Mesenchymal stem cell (in vitro differentiated cells and primary cell): ENCODE results near the gene MAN2A1.

ENCODE experiments used
- DNase-seq: peaks from one replicate; pipeline ENCODE4 v3.0.0-alpha.2; 2013
- H2AFZ ChIP-seq: one replicate; pipeline ENCODE4 v1.6.1; 2013; ENCODE audit warnings: low read depth, mild to moderate bottlenecking, control low read depth, inconsistent platforms, low read length, moderate library complexity
- H2AK5ac ChIP-seq: 2 replicates; pipeline ENCODE4 v1.6.1; 2013; ENCODE audit warnings: low read length, moderate library complexity, mild to moderate bottlenecking, inconsistent platforms; ENCODE audit not compliant: severe bottlenecking
- H2BK120ac ChIP-seq: one replicate; pipeline ENCODE4 v1.6.1; 2013; ENCODE audit warnings: low read depth, mild to moderate bottlenecking, inconsistent platforms, low read length, moderate library complexity
- H2BK12ac ChIP-seq, 2 experiments: one replicate each; pipeline ENCODE4 v1.6.1; 2013; ENCODE audit warnings: inconsistent platforms in 2 of 2, low read length in 2 of 2, mild to moderate bottlenecking in 2 of 2, moderate library complexity in 2 of 2, control low read depth in 1 of 2
- H2BK15ac ChIP-seq: one replicate; pipeline ENCODE4 v1.6.1; 2013; ENCODE audit warnings: mild to moderate bottlenecking, low read depth, inconsistent platforms; ENCODE audit not compliant: poor library complexity, severe bottlenecking
- H2BK5ac ChIP-seq: 2 replicates; pipeline ENCODE4 v1.6.1; 2013; ENCODE audit warnings: low read depth, mild to moderate bottlenecking, low read length, control low read depth, inconsistent platforms; ENCODE audit not compliant: poor library complexity, severe bottlenecking
- H3K14ac ChIP-seq, 2 experiments: one replicate each; pipeline ENCODE4 v1.6.1; 2013; ENCODE audit warnings: inconsistent platforms in 2 of 2, low read length in 2 of 2, control low read depth in 1 of 2, mild to moderate bottlenecking in 1 of 2, moderate library complexity in 1 of 2
- H3K18ac ChIP-seq, 2 experiments: one replicate each; pipeline ENCODE4 v1.6.1; 2013; ENCODE audit warnings: inconsistent platforms in 2 of 2, low read length in 2 of 2, control low read depth in 1 of 2, low read depth in 1 of 2, mild to moderate bottlenecking in 1 of 2
- H3K23ac ChIP-seq, 2 experiments: one replicate each; pipeline ENCODE4 v1.6.1; 2013; ENCODE audit warnings: inconsistent platforms in 2 of 2, low read length in 2 of 2, mild to moderate bottlenecking in 2 of 2, moderate library complexity in 2 of 2, control low read depth in 1 of 2
- H3K27ac ChIP-seq: 2 replicates; pipeline ENCODE4 v1.5.1; 2013; ENCODE audit warnings: mild to moderate bottlenecking, moderate library complexity, low read length, control low read depth, inconsistent platforms; ENCODE audit not compliant: poor library complexity, severe bottlenecking
- H3K27me3 ChIP-seq, 2 experiments: 2 replicates each; pipeline versions ENCODE4 v1.6.1 to v1.7.0; 2013; ENCODE audit warnings: low read length in 2 of 2, mild to moderate bottlenecking in 2 of 2, moderate library complexity in 2 of 2, control low read depth in 1 of 2, inconsistent platforms in 1 of 2; ENCODE audit not compliant: control insufficient read depth in 1 of 2, insufficient read depth in 1 of 2
- H3K36me3 ChIP-seq, 2 experiments: 2 replicates each; pipeline versions ENCODE4 v1.6.1 to v1.7.0; 2013; ENCODE audit warnings: low read length in 2 of 2, control low read depth in 1 of 2, inconsistent platforms in 1 of 2, low read depth in 1 of 2, mild to moderate bottlenecking in 1 of 2; ENCODE audit not compliant: insufficient read depth in 2 of 2, control insufficient read depth in 1 of 2
- H3K4ac ChIP-seq, 2 experiments: one replicate each; pipeline ENCODE4 v1.6.1; 2013; ENCODE audit warnings: inconsistent platforms in 2 of 2, low read length in 2 of 2, mild to moderate bottlenecking in 2 of 2, moderate library complexity in 2 of 2, control low read depth in 1 of 2, low read depth in 1 of 2
- H3K4me1 ChIP-seq: 2 replicates; pipeline ENCODE4 v1.6.1; 2013; ENCODE audit warnings: low read depth, low read length, control low read depth; ENCODE audit not compliant: control insufficient read depth, insufficient read depth
- H3K4me2 ChIP-seq: 2 replicates; pipeline ENCODE4 v1.6.1; 2013; ENCODE audit warnings: low read length, mild to moderate bottlenecking, inconsistent platforms; ENCODE audit not compliant: poor library complexity, severe bottlenecking
- H3K4me3 ChIP-seq, 2 experiments: 2 replicates each; pipeline versions ENCODE4 v1.5.1 to v1.7.0; 2013; ENCODE audit warnings: low read length in 2 of 2, mild to moderate bottlenecking in 2 of 2, control low read depth in 1 of 2, low read depth in 1 of 2; ENCODE audit not compliant: insufficient read depth in 1 of 2
- H3K79me1 ChIP-seq: replicated peaks from 2 replicates; pipeline ENCODE4 v1.6.1; 2013; ENCODE audit warnings: mild to moderate bottlenecking, control low read depth, low read length, inconsistent platforms; ENCODE audit not compliant: poor library complexity, severe bottlenecking
- H3K9ac ChIP-seq: 2 replicates; pipeline ENCODE4 v1.7.0; 2013; ENCODE audit warnings: mild to moderate bottlenecking, low read length, moderate library complexity
- H3K9me3 ChIP-seq: 2 replicates; pipeline ENCODE4 v1.7.0; 2013; ENCODE audit warnings: mild to moderate bottlenecking, low read length; ENCODE audit not compliant: control insufficient read depth
- H4K8ac ChIP-seq: one replicate; pipeline ENCODE4 v1.6.1; 2013; ENCODE audit warnings: inconsistent platforms, mild to moderate bottlenecking, low read length, moderate library complexity
- H4K91ac ChIP-seq: one replicate; pipeline ENCODE4 v1.6.1; 2013; ENCODE audit warnings: mild to moderate bottlenecking, low read length, inconsistent platforms
- WGBS: methylation state at CpG from one replicate; pipeline ENCODE4 v1.1.7; 2013; ENCODE audit warnings: mixed read lengths; 5-methylcytosine and 5-hydroxymethylcytosine counted together

Gene MAN2A1

DNA sequence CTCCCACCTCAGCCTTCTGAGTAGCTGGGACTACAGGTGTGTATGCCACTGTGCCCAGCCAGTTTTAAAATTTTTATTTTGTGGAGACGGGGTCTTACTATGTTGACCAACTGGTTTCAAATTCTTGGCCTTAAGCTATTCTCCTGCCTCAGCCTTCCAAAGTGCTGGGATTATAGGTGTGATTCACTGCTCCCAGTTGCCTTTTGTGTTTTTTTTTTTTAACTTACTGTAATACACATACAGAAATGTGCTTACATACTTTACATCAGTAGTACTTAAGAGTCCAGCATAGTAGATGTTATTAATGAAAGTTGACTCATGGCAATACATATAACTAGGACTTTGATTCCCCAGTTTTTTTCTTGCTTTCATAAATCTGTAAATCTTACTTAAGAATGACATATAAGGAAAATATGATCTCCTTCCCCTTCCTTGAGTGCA, 4.7 kb downstream of the MAN2A1 start:
- Histone ChIP-seq H4K91ac (no peak overlapping the region), H2BK15ac (no peak overlapping the region), H4K8ac (no peak overlapping the region), H2BK5ac (no peak overlapping the region), H3K4me2 (peak overlapping the region; percentile 22), H3K23ac (no peak overlapping the region), H3K79me1 (peaks cover 3% of the 10 kb centered on the region), H3K14ac (no peak overlapping the region), H3K9me3 (no peaks in the 10 kb centered on the region), H3K27me3 (no peaks in the 10 kb centered on the region), H3K4me3 (no peak overlapping the region), H3K9ac (no peak overlapping the region), H3K4ac (no peak overlapping the region), H3K4me1 (peaks cover 9% of the 10 kb centered on the region), H2BK120ac (no peak overlapping the region), H3K36me3 (peaks cover 0 to 2% of the 10 kb centered on the region in 2 experiments), H3K18ac (no peak overlapping the region), H2AFZ (no peak overlapping the region), H2BK12ac (no peak overlapping the region), H2AK5ac (no peak overlapping the region), H3K27ac (peak overlapping the region; percentile 38)
- no CpG with 5 or more reads among the region's 1 CpG for WGBS
- peak; percentile 68 for DNase-seq

DNA sequence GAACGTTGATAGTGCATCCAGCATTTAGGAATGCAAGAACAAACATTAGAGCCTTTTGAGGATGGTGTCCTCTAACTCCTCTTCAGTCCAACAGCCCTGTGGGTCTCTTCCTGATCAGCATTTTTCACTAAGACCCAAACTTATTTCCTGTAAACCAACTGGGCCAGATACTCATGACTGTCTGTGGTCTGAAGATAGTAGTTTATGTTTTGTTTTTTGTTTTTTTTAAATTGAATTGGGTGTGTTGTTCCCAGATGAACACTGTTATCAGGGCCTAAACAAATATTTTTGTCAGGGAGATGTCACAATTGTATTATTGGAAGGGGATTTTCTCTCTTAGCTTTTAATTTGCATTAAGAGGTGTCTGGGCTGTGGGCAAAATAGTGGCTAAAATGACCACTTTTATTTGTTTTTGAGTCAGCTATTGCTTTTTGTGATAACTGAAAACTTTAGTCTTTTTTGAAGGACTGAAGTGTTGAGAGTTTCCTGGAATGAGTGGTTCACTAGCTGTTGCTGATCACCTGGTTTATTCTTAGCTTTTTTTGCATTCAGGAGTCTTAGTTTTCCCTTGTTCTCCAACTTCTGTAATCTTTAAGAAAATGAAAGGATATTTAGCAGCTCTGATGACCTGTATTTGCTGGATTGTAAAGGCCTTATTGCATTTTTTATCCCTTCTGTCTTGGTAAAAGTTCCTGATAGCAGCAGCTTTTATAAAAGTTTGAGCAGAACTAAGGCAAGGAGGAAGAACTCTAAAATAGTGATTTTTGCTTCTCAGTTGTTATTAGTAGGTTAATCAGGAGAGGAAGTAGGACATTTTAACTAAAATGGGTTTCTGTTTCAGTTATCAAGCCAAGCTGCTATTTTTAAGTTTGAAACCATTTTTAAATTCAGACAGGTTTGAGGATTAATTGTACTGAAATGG, 5.5 kb downstream of the MAN2A1 start:
- no peak overlapping the region for H3K14ac ChIP-seq
- H3K4me1 ChIP-seq = peaks cover 9% of the 10 kb centered on the region
- H3K4me2 ChIP-seq = no peak overlapping the region
- no peak overlapping the region for H4K91ac ChIP-seq
- no peak overlapping the region for H3K23ac ChIP-seq
- no peak overlapping the region for H3K4ac ChIP-seq
- no peaks in the 10 kb centered on the region for H3K9me3 ChIP-seq
- peaks cover 3% of the 10 kb centered on the region for H3K79me1 ChIP-seq
- no peak overlapping the region for H2BK15ac ChIP-seq
- no peaks in the 10 kb centered on the region for H3K27me3 ChIP-seq
- DNase-seq = no peak
- H2AK5ac ChIP-seq = peak overlapping the region; percentile 36
- WGBS = no CpG with 5 or more reads among the region's 1 CpG
- no peak overlapping the region for H2BK120ac ChIP-seq
- no peak overlapping the region for H3K4me3 ChIP-seq
- H3K18ac ChIP-seq = no peak overlapping the region
- H3K27ac ChIP-seq = peak overlapping the region; percentile 14
- no peak overlapping the region for H4K8ac ChIP-seq
- H2AFZ ChIP-seq = no peak overlapping the region
- H3K36me3 ChIP-seq = peaks cover 0 to 4% of the 10 kb centered on the region in 2 experiments
- no peak overlapping the region for H3K9ac ChIP-seq
- no peak overlapping the region for H2BK5ac ChIP-seq
- no peak overlapping the region for H2BK12ac ChIP-seq

GRCh38 chr5:109697339-109697738, 7.6 kb downstream of the MAN2A1 start:
- no peak overlapping the region for H3K23ac ChIP-seq
- H3K4me2 ChIP-seq = no peak overlapping the region
- no CpG with 5 or more reads among the region's 1 CpG for WGBS
- H4K8ac ChIP-seq = no peak overlapping the region
- no peak overlapping the region for H3K14ac ChIP-seq
- H2BK120ac ChIP-seq = no peak overlapping the region
- H3K18ac ChIP-seq = no peak overlapping the region
- H3K4me1 ChIP-seq = peaks cover 8% of the 10 kb centered on the region
- no peaks in the 10 kb centered on the region for H3K9me3 ChIP-seq
- H3K27ac ChIP-seq = no peak overlapping the region
- no peak overlapping the region for H3K4ac ChIP-seq
- H3K27me3 ChIP-seq = no peaks in the 10 kb centered on the region
- no peak for DNase-seq
- H3K9ac ChIP-seq = no peak overlapping the region
- no peak overlapping the region for H2BK5ac ChIP-seq
- H2AFZ ChIP-seq = no peak overlapping the region
- no peak overlapping the region for H2AK5ac ChIP-seq
- H2BK15ac ChIP-seq = no peak overlapping the region
- H3K36me3 ChIP-seq = peaks cover 0 to 5% of the 10 kb centered on the region in 2 experiments
- H3K79me1 ChIP-seq = peaks cover 4% of the 10 kb centered on the region
- no peak overlapping the region for H2BK12ac ChIP-seq
- H4K91ac ChIP-seq = no peak overlapping the region
- no peak overlapping the region for H3K4me3 ChIP-seq

DNA sequence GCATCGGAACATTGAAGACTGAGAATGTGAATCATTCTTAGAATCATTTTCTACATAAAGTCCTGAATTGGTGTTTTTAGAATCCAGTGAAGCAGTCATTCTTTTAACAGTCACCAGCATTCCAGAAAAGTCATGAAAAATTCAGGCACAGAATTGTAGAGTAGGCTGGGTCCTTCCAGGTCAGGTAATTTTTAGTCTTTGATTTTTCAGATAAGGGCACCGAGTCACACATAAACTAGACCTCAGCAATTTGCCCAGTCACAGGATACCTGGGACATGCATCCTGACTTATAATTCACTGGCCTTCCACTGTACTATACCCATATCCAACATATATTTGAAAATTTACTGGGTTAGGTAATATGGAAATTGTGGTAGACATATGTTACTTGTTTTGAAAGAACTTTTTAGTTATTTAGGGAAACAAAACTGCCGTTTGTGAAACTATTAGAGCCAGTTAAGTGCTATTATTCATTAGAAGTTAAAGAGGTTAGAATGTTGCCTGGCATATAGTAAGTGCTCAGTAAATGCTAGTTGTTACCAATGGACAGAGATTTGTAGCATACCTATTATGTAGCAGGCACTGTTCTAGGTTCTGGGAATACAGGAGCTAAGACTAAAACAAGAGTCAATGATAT, 10.9 kb downstream of the MAN2A1 start:
- Histone ChIP-seq H2BK15ac (no peak overlapping the region), H3K4me1 (peaks cover 2% of the 10 kb centered on the region), H3K79me1 (peaks cover 13% of the 10 kb centered on the region), H3K9me3 (no peaks in the 10 kb centered on the region), H3K4me3 (no peak overlapping the region), H3K18ac (no peak overlapping the region), H3K14ac (no peak overlapping the region), H4K91ac (no peak overlapping the region), H3K27me3 (no peaks in the 10 kb centered on the region), H3K4me2 (no peak overlapping the region), H4K8ac (no peak overlapping the region), H2AFZ (no peak overlapping the region), H3K23ac (no peak overlapping the region), H2BK120ac (no peak overlapping the region), H2BK5ac (no peak overlapping the region), H2AK5ac (peak overlapping the region; percentile 57), H3K36me3 (peaks cover 0 to 5% of the 10 kb centered on the region in 2 experiments), H3K27ac (no peak overlapping the region), H3K9ac (no peak overlapping the region), H2BK12ac (no peak overlapping the region), H3K4ac (no peak overlapping the region)
- no peak for DNase-seq
- WGBS = 100% methylated on average over 1 of the region's 3 CpGs
